SJCRH30 (cell line): ENCODE data around the gene GRM8. TPM values are rescaled to one million over a fixed set of nuclear protein-coding genes. Genes with fewer than 3 reads are reported as not detected.

ENCODE experiments used
- DNase-seq, 2 experiments: peaks; one replicate each; pipeline ENCODE4 v3.0.0-alpha.2; 2015 to 2020
- H3K27ac ChIP-seq: fragments of 250-450 bp; sonication (Bioruptor Pico); 2 replicates; pipeline ENCODE4 v1.5.1; 2020; ENCODE audit warnings: mild to moderate bottlenecking, moderate library complexity
- H3K27me3 ChIP-seq: fragments of 250-450 bp; sonication (Bioruptor Pico); 2 replicates; pipeline ENCODE4 v1.5.1; 2020; ENCODE audit warnings: mild to moderate bottlenecking, moderate library complexity
- H3K36me3 ChIP-seq: fragments of 250-450 bp; sonication (Bioruptor Pico); 2 replicates; pipeline ENCODE4 v1.5.1; 2020; ENCODE audit warnings: mild to moderate bottlenecking, moderate library complexity
- H3K4me1 ChIP-seq: fragments of 250-450 bp; sonication (Bioruptor Pico); 2 replicates; pipeline ENCODE4 v1.5.1; 2020; ENCODE audit warnings: mild to moderate bottlenecking, moderate library complexity
- H3K4me3 ChIP-seq: fragments of 250-450 bp; sonication (Bioruptor Pico); 2 replicates; pipeline ENCODE4 v1.5.1; 2020; ENCODE audit warnings: mild to moderate bottlenecking, moderate library complexity
- H3K9me3 ChIP-seq: fragments of 250-450 bp; sonication (Bioruptor Pico); replicated peaks from 2 replicates; pipeline ENCODE4 v1.5.1; 2020; ENCODE audit warnings: mild to moderate bottlenecking, moderate library complexity
- total RNA-seq: library from RNA; depleted of rRNA; stranded (reverse); fragments of >200 nt; shearing (Covaris generic); gene quantifications from 2 replicates; pipeline ENCODE4 v1.2.3, GENCODE V29; 2014

The GRM8 gene
- total RNA-seq, 1 experiment from 2014 or later: 0.36 TPM

DNA sequence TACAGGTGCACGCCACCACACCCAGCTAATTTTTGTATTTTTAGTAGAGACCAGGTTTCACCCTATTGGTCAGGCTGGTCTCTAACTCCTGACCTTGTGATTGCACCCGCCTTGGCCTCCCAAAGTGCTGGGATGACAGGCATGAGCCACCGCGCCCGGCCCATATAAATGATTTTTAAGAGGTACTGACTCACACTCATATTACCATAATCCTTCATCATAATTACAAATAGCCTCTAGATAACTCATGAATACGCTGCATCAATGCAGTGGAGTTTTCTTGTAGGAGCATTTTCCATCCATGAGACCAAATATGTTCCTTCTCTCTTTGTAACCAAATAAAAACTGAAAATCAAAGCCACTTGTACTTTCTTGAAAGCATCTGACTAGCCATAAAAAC lies 193.3 kb downstream of the GRM8 start:
- H3K4me1 ChIP-seq: no peaks in the 10 kb centered on the region
- DNase-seq: no peak
- H3K27me3 ChIP-seq: no peaks in the 10 kb centered on the region
- no peaks in the 10 kb centered on the region for H3K36me3 ChIP-seq
- no peaks in the 10 kb centered on the region for H3K9me3 ChIP-seq
- no peak overlapping the region for H3K4me3 ChIP-seq
- no peak overlapping the region for H3K27ac ChIP-seq

DNA sequence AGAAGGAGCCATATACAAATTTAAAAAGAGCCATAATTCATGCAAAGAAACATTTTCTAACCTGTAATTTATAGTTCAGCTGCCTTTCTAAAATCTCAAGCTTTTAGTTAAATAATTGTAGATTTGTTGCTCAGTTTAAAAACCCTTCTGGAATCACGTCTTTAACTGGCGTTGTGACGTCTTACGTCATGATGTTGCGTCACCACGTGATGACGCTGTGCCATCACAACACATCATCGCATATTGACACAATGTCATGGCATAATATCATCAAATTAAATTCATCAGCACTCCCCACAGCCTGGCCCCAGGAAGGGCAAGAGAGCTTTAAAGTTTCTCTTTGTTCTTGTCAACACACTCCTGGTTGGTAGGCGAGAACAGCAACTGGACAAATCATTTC lies 194.8 kb downstream of the GRM8 start:
- Histone ChIP-seq H3K4me3 (no peak overlapping the region), H3K9me3 (no peaks in the 10 kb centered on the region), H3K27me3 (no peaks in the 10 kb centered on the region; the same call in 1 of the 2 replicates), H3K4me1 (no peaks in the 10 kb centered on the region), H3K27ac (no peak overlapping the region), H3K36me3 (no peaks in the 10 kb centered on the region)
- peak in 1 of 2 experiments; percentile 6 for DNase-seq

DNA sequence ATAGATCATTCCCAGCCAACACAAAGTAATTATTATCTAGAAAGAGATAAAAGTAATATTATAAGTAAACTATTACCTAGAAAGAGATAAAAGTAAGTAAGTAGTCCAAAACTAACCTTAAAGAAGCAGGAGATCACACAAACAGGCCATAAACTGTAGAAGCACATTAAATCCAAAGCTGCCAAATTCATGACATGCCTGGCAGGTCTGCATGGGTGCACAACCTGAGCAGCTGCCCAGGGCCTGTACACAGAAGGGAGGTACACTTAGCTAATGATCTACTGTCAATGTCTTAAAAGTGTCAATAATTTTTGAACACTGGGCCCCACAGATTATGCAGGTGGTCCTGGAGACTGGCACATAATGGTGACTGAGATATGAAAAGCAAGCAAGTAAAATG lies 196.5 kb downstream of the GRM8 start:
- Histone ChIP-seq H3K36me3 (no peaks in the 10 kb centered on the region), H3K27me3 (no peaks in the 10 kb centered on the region; the same call in 1 of the 2 replicates), H3K4me1 (no peaks in the 10 kb centered on the region), H3K27ac (no peak overlapping the region), H3K4me3 (no peak overlapping the region), H3K9me3 (no peaks in the 10 kb centered on the region)
- no peak for DNase-seq

DNA sequence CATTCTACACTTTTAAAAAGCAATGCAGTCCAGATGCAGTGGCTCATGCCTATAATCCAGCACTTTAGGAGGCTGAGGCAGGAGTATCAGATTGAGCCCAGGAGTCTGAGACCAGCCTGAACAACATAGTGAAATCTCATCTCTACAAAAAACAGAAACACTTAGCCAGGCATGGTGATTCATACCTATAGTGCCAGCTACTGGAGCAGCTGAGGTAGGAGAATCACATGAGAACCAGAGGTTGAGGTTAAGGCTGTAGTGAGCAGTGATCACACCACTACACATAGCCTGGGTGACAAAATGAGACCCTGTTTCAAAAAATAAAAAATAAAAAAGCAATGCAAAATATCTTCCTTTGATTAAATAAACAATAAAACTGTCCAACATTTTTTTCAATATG lies 205.2 kb downstream of the GRM8 start:
- H3K27ac ChIP-seq: no peak overlapping the region
- H3K9me3 ChIP-seq: no peaks in the 10 kb centered on the region; the same call in 1 of the 2 replicates
- H3K4me3 ChIP-seq: no peak overlapping the region
- no peaks in the 10 kb centered on the region for H3K36me3 ChIP-seq
- DNase-seq: no peak
- H3K27me3 ChIP-seq: no peaks in the 10 kb centered on the region
- no peaks in the 10 kb centered on the region for H3K4me1 ChIP-seq

DNA sequence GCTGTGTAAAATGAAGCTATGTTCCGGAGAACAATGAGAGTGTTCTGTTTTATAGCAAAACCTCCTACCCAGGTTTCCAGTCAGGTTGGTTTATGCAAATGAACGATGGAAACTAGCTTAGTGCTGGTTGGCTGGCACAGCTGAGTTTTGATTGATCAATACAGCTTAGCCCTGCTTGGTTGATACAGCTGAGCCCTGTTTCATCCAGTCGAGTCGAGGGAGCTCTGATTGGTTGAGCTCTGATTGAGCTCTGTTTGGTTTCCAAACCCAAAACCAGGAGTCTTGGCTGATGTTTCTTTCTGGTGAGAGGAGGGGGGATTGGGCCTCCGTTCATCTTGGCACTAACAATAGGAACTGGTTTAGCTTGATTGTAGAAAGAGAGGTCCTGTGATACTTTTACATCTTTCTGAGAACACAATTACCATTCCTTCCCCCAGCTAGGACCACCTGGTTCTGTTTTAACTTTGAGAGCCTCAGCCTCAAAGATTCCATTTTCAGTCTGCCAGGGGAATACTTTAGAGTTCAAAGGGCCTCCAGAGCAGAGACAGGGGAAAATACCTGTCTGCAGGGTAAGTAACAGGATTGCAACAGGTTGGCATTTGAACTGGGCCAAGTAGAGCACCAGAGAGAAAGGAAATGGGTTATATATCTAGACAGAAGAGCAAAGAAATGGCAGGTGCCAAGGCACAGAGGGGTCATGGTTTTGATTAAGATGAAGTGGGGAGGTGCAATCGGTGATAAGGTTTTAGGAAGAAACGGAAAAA lies 210.9 kb downstream of the GRM8 start:
- Histone ChIP-seq H3K4me3 (no peak overlapping the region), H3K36me3 (no peaks in the 10 kb centered on the region), H3K4me1 (no peaks in the 10 kb centered on the region), H3K9me3 (no peaks in the 10 kb centered on the region; the same call in 1 of the 2 replicates), H3K27me3 (0 out of 2 replicates have a peak, but pooled peaks cover 3% of the 10 kb centered on the region), H3K27ac (no peak overlapping the region)
- DNase-seq: no peak

DNA sequence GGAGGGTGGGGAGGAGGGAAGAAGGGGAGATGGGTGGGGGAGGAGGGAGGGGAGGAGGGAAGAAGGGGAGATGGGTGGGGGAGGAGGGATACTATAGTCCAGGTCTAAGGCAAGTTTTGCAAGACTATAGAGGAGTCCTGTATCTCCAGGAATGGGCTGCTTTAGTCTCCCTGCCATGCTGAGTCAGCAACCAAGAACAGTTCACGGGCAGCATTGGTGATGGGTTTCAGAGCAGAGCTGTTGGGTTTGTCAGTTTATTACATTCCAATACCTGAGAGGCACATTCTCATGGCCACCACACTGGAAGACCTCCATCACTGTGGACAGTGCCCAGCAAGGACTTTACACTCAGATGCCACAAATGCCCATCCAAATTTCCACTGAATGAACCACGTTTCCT lies 212.7 kb downstream of the GRM8 start:
- no peaks in the 10 kb centered on the region for H3K36me3 ChIP-seq
- no peaks in the 10 kb centered on the region for H3K4me1 ChIP-seq
- H3K27ac ChIP-seq: no peak overlapping the region
- H3K9me3 ChIP-seq: no peaks in the 10 kb centered on the region; the same call in 1 of the 2 replicates
- H3K4me3 ChIP-seq: no peak overlapping the region
- 0 out of 2 replicates have a peak, but pooled peaks cover 3% of the 10 kb centered on the region for H3K27me3 ChIP-seq
- DNase-seq: no peak

DNA sequence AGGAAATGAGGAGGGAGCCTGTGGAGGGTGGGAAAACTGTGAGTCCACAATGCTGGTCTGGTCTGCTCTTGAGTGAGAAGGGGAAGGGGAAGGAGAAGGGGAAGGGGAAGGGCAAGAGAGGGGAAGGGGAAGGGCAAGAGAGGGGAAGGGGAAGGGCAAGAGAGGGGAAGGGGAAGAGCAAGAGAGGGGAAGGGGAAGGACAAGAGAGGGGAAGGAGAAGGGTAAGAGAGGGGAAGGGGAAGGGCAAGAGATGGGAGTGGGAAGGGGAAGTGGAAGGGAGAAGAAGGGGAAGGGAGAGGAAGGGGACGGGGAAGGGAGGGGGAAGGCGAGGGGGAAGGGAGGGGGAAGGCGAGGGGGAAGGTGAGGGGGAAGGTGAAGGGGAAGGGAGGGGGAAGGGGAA lies 213.2 kb downstream of the GRM8 start:
- Histone ChIP-seq H3K36me3 (no peaks in the 10 kb centered on the region), H3K9me3 (no peaks in the 10 kb centered on the region; the same call in 1 of the 2 replicates), H3K27me3 (0 out of 2 replicates have a peak, but pooled peaks cover 3% of the 10 kb centered on the region), H3K4me3 (no peak overlapping the region), H3K4me1 (no peaks in the 10 kb centered on the region), H3K27ac (no peak overlapping the region)
- DNase-seq: no peak

DNA sequence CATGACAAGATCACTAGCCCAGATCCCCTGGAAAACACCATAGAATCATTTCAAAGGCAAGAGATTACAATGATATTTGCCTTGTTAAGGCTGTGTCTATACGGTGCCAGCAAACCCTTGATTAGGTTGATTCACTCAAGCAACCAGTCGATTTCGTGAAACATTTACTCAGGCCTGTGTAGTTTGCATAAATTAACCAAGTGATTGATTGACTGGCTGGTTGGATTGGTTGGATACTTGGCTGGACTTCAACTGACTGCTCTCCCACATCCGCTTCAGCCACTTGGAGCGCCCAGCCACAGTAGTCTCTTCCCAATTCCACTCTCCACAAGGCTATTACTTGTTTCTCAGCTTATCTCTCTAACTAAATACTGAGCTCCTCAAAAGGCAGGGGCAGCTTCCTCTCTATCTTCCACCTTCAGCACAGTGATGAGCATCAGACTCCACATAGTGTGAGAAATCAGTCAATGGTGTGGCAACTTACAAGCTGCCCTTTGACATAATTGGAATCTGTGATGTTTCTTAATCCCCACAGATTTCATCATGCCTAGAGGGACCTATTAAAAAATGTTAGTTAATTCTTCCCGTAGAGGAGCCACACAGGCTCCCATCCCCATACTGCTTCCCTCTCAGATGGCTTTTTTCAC lies 217.4 kb downstream of the GRM8 start:
- Histone ChIP-seq H3K4me3 (no peak overlapping the region), H3K27me3 (0 out of 2 replicates have a peak, but pooled peaks cover 3% of the 10 kb centered on the region), H3K9me3 (no peaks in the 10 kb centered on the region), H3K4me1 (no peaks in the 10 kb centered on the region), H3K36me3 (no peaks in the 10 kb centered on the region), H3K27ac (no peak overlapping the region)
- DNase-seq: no peak

DNA sequence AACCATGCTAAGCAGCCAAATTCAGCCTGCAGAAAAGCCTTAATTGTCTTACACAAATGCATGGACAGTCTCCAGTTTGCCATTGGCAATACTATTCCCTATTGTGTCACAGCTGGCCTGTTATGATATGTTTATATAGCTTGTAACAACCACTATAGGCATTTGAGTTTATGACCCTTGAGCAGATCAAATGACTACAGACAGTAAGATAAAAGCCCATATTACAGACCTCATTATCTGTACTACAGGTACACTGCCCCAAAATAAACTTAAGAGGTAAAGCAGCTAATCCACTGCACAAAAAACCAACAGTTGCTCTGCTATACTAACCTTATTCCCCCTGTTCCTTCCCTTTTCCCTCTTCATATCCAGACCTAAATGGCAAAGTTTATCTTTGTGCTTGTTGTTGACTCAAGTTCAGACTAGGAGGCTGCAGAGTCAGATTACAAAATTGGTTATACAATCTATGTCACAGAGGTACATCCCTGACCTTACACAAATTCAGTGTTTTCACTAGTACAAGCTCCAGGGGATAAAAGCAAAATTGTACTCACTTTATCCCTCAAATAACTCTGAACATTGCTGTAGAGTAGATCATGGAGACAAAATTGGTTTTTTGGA lies 218.4 kb downstream of the GRM8 start:
- no peaks in the 10 kb centered on the region for H3K4me1 ChIP-seq
- no peak for DNase-seq
- no peaks in the 10 kb centered on the region for H3K36me3 ChIP-seq
- 0 out of 2 replicates have a peak, but pooled peaks cover 3% of the 10 kb centered on the region for H3K27me3 ChIP-seq
- H3K27ac ChIP-seq: no peak overlapping the region
- no peaks in the 10 kb centered on the region for H3K9me3 ChIP-seq
- no peak overlapping the region for H3K4me3 ChIP-seq

DNA sequence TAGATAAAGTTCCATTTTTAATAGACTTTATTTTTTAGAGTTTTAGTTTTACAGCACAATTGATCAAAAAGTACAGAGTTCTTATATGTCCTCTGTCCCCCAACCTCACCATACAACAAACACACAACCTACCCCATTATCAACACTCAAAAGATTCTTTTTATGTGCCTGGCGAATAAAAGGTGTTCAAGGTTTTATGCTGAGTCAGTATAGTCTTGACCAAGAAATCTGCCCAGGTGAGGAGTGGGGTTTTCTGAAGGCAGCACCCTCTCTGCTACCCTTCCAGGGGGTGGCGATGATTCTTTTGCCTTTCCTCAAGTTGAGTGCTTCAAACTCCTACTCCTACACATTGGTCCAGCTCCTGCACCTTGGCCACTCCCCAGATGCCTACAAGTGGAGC lies 222.9 kb downstream of the GRM8 start:
- H3K27me3 ChIP-seq: no peaks in the 10 kb centered on the region
- H3K4me3 ChIP-seq: no peak overlapping the region
- no peak overlapping the region for H3K27ac ChIP-seq
- H3K4me1 ChIP-seq: no peaks in the 10 kb centered on the region
- no peak for DNase-seq
- no peaks in the 10 kb centered on the region for H3K36me3 ChIP-seq
- H3K9me3 ChIP-seq: no peaks in the 10 kb centered on the region

DNA sequence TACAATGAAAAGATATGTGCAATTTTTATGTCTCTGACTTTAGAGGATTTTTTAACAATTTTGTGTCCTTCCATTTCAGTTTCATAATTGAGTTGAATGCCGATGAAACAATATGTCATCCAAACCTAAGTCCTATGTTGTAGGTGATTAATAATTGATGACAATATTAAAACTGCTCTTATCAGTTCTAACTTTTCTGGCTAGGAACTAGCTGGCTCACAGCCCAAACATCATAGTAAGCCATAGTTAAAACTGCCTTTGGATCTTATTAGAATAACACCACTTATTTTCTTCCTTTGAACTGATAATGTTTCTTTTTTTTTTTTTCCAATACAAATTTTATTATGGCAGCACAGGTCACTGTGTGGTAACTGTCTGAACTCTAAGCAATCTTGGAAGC lies 230.9 kb downstream of the GRM8 start:
- H3K36me3 ChIP-seq: no peaks in the 10 kb centered on the region
- no peak overlapping the region for H3K4me3 ChIP-seq
- no peaks in the 10 kb centered on the region for H3K4me1 ChIP-seq
- no peak overlapping the region for H3K27ac ChIP-seq
- DNase-seq: no peak
- H3K27me3 ChIP-seq: no peaks in the 10 kb centered on the region
- no peaks in the 10 kb centered on the region for H3K9me3 ChIP-seq

DNA sequence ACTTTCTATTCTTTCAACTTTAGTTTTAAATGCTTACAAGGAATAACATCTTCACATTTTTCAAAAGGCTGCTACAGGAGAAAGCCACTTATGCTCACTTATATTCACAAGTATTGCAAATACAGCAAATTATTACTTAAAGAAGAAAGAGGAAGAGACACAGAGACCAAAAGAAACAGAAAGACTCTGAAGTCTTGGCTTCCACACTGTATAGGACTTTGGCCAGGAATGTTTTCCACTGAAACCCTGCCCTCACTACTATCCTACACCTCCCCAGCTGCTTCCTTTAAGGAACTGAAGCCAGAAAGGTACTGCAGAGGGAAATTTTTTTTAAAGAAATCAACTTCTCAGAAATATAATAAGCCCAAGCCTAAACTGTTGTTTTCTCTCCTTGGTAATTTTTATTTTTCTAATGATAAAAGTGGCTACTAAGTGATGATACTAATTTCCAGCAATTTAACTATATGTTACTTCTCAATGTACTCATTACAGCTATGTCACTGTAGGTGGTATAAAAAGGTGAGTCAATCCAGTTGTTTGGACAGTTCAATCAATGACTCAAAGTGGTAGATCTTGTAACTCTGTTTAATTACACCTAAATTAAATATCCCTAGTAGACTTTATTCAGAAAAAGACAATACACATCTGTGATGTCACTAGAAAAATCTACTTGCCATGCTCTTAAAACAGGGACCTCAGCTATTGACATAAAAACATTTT lies 231.6 kb downstream of the GRM8 start:
- no peaks in the 10 kb centered on the region for H3K4me1 ChIP-seq
- no peak for DNase-seq
- H3K27me3 ChIP-seq: no peaks in the 10 kb centered on the region; the same call in 1 of the 2 replicates
- H3K36me3 ChIP-seq: no peaks in the 10 kb centered on the region
- no peak overlapping the region for H3K27ac ChIP-seq
- no peak overlapping the region for H3K4me3 ChIP-seq
- H3K9me3 ChIP-seq: no peaks in the 10 kb centered on the region

DNA sequence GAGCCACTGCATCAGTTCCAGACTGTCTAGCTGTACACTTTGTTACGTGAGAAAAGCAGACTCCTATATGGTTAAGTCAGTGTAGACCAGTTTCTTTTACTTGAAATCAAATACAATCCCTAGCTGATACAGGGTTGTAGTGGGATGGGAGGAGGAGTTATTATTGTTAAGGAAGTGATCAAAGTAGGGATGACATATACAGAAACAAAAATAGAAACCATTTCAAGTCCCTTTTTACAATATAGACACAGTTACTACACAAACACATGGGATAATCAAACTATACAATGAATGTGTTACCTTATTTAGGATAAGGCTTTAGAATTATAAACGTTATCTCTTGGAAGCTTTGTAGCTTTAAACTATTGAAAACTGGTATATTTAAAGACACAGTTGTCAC lies 233.9 kb downstream of the GRM8 start:
- Histone ChIP-seq H3K27me3 (no peaks in the 10 kb centered on the region; the same call in 1 of the 2 replicates), H3K9me3 (no peaks in the 10 kb centered on the region; the same call in 1 of the 2 replicates), H3K4me3 (no peak overlapping the region), H3K4me1 (no peaks in the 10 kb centered on the region), H3K27ac (no peak overlapping the region), H3K36me3 (no peaks in the 10 kb centered on the region)
- no peak for DNase-seq

DNA sequence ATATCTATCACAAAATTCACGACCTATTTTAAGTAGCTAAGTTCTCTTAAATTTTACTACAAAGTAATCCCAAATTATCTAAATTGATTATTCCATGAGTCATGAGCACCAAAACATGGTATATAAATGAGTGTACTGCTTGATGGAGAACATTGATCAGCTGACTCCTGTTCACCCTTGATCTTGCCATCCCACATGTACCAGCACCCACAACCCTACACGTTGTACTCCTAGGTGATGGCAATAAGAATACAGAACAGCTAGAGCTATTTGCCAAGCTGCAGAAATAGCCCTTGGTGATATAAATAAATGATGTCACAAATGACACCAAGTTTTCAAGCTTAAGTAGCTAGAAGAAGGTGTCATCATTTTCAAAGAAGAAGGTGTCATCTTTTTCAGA lies 235.5 kb downstream of the GRM8 start:
- DNase-seq: no peak

More for the DNA sequence above, 235.5 kb downstream of the GRM8 start:
- H3K27me3 ChIP-seq: no peaks in the 10 kb centered on the region; the same call in 1 of the 2 replicates
- H3K9me3 ChIP-seq: no peaks in the 10 kb centered on the region; the same call in 1 of the 2 replicates
- H3K27ac ChIP-seq: no peak overlapping the region
- no peaks in the 10 kb centered on the region for H3K4me1 ChIP-seq
- H3K4me3 ChIP-seq: no peak overlapping the region
- H3K36me3 ChIP-seq: no peaks in the 10 kb centered on the region
